ENCODE results near the gene GSS.

The GSS gene

GRCh38 chr20:34952671-34953070 lies 2.9 kb downstream of the GSS start:
- no peak for DNase-seq
- intact Hi-C loops (cut with DNase I): no loop called here

DNA sequence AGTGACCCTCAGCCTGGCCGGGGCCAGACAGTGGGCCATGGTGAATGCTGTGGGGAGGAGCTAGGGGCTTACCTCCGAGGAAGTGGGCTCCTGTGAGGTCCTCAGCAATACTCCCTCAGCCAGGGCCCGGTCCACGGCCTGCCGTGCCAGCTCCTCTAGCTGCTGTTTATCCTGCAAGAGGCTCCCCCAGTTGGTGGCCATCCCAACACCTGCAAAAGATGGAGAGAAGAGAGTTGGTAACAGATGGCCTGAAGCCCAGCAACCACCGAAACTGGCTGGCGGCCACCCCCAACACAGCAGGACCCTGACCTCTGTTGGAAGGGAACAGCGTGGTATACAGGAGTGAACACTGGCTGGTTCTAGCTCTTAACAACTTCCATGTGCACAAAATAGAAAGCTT lies 4.0 kb downstream of the GSS start:
- intact Hi-C loops (cut with DNase I): no loop called here
- DNase-seq: peak in 3 of 10 donors; percentile 19 to 86 (median 80)

GRCh38 chr20:34951252-34951651 lies 4.4 kb downstream of the GSS start:
- intact Hi-C loops (cut with DNase I): no loop called here
- no peak for DNase-seq

DNA sequence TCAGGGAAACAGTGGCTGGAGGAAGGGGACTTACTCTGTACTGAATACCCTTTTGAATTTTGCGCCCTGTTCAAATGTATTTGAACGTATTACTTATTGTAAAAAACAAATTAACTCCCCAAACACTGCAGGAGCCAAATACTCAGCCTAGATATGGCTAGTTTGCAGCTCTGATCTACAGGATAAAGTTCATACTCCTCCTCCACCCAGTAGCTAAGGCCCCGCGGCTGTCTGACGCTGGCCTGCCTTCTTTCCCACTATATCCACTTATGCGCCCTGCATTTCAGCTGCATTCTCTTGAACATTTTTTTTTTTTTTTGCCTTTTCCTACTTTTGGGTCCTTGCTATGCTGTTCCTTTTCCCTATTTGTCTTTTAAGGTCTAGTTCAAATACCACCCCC lies 6.5 kb downstream of the GSS start:
- DNase-seq: no peak
- intact Hi-C loops (cut with DNase I): no loop called here

DNA sequence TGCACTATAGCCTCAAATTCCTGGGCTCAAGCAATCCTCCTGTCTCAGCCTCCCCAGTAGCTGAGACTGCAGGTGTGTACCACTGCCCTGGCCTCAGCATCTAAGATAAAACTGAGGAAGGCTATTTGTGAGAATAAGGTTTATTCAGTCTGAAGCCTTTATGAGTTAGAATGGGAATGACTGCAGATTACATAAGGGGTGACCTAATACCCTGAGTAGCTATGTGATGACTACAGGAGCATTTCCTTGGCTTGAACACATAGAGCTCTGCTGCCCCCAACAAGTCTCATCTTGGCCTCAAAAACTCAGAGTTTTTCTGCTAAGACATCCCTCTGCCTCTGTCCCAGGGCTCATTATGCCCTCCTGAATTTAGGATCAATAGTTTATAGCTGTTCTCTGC lies 7.6 kb downstream of the GSS start:
- no peak for DNase-seq
- intact Hi-C loops (cut with DNase I): no loop called here

DNA sequence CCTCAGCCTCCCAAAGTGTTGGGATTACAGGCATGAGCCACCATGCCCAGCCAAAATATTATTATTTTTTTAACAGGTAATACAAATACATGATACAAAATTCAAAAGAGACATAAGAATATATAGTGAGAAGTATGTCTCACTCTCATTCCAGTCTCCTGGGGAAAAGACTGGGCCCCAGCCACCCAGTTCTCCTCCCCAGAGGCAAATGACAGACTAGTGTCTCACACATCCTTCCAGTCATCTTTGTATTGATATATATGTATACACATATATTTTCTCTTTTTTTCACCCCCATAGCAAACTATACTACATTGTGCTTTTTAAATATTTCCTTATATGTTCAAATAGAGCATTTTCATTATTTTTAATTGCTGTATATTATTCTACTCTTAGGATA lies 8.3 kb downstream of the GSS start:
- intact Hi-C loops (cut with DNase I): no loop called here

GRCh38 chr20:34946661-34947060 lies 8.9 kb downstream of the GSS start:
- DNase-seq: no peak
- intact Hi-C loops (cut with DNase I): no loop called here

More for the DNA sequence above, 8.3 kb downstream of the GSS start:
- DNase-seq: no peak

DNA sequence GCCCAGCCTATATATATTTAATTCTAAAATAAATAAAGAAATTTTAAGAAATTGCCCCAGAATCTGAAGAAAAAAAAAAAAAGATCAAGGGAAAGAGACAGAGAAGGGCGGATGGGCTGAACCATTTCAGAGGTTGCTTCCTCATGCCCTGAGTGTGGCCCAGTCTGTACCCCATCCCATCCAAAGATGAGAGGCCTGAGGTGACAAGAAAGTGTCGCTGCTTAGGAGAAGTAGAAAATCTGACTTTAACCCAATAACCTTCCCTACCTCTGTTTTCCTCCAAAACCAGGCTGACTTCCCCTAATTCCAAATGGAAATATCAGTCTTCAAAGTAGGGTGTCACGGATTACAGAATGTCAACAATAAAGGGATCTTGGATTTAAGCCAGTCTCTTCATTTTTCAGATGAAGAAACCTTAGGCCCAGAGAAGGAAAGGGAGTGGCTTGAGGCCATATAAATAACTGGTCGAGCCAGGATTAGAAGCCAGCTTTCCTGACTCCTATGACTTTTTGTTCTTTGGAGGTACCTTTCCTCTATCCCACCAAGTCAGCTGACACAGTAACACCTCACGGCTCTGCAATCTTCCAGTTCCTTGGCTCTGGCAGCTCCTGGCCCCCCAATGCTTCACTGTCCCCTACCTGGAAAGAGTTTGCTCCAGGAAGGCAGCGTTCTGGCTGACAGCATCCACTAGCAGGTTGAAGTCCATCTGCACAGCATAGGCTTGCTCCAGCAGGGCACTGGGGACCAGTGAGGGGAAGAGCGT lies 10.1 kb downstream of the GSS start:
- no peak for DNase-seq

DNA sequence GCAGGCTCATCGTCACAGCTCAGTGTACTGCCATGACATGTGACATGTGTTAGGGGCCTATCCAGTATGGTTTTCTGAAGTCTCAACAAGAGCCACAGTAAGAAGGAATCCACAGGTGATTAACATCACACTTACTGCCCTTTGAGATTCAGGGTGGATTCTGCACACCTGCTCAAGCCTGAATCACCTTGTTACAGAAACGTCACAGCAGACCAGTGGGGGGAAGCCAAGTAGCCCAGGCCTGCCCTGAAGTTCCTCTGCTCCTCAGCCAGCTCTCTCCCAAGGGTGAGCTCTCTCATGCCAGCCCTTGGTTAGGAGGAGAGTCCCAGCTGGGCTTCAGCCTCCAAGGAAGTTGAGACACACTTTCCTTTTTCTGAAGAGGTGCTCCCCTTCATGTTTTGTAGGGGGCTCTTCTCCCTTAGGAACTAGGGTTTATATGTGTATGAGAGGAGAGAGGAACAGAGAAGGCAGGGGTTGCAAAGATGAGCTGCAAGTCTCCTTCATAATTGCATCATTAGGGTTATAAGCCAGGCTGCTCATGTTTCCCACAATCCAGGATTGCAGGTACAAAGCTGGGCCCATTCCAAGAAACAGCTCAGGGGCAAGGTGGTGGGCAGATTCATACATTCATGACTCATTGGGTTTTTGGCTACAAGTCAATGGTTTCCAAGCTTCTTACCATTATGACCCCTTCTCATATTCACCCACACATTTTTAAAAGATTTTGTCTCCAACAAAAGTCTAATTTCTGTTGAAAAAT lies 11.6 kb downstream of the GSS start:
- intact Hi-C loops (cut with DNase I): no loop called here

More for the DNA sequence above, 10.1 kb downstream of the GSS start:
- intact Hi-C loops (cut with DNase I): no loop called here

GRCh38 chr20:34942301-34942700 lies 13.3 kb downstream of the GSS start:
- intact Hi-C loops (cut with DNase I): no loop called here

More for the DNA sequence above, 11.6 kb downstream of the GSS start:
- no peak for DNase-seq

DNA sequence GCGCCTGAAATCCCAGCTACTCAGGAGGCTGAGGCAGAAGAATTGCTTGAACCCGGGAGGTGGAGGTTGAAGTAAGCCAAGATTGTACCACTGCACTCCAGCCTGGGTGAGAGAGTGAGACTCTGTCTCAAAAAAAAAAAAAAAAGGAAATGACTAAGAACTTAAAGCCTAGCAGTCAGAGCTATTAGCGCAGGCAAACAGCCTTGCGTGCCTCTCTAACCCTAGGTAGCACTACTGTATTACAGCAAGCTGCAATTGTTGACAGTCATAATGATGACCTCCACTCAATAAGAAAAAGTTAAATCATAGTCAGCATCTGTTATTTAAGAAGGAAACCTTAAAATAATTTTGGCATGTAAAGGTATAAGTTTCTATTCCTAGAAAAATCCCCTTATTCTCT lies 14.4 kb downstream of the GSS start:
- no peak for DNase-seq
- intact Hi-C loops (cut with DNase I): no loop called here

More at GRCh38 chr20:34942301-34942700, 13.3 kb downstream of the GSS start:
- no peak for DNase-seq

GRCh38 chr20:34940081-34940481 lies 15.5 kb downstream of the GSS start:
- intact Hi-C loops (cut with DNase I): no loop called here
- no peak for DNase-seq

GRCh38 chr20:34938466-34939163 lies 17.0 kb downstream of the GSS start:
- peak in 7 of 10 donors; percentile 17 to 87 (median 27) for DNase-seq
- intact Hi-C loops (cut with DNase I): no loop called here

- intact Hi-C loops (cut with DNase I): no loop called here
- DNase-seq: no peak
These were observed 23.8 kb downstream of the GSS start for GRCh38 chr20:34931771-34932170.

DNA sequence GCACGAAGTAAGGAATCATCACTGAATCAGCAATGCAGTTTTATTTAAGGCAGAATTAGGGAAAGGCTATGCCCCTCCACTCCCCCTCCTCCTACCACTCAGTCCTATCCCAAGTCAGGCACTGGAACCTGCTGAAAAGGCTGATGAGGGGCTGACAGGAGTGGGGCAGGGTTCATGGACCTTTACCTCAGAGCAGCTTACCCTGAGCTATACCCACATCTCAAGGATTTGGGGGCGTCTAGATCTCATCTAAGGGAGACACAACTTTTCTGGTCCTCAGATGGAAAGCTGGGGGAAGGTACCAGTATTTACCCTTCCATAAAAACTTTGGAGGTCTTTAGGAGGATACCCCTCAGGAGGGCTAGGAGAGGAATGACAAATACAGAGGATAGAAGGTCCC lies 27.2 kb downstream of the GSS start:
- no peak for DNase-seq
- intact Hi-C loops (cut with DNase I): no loop called here

- DNase-seq: no peak
- intact Hi-C loops (cut with DNase I): no loop called here
These were observed 27.9 kb downstream of the GSS start for GRCh38 chr20:34927736-34928135.

DNA sequence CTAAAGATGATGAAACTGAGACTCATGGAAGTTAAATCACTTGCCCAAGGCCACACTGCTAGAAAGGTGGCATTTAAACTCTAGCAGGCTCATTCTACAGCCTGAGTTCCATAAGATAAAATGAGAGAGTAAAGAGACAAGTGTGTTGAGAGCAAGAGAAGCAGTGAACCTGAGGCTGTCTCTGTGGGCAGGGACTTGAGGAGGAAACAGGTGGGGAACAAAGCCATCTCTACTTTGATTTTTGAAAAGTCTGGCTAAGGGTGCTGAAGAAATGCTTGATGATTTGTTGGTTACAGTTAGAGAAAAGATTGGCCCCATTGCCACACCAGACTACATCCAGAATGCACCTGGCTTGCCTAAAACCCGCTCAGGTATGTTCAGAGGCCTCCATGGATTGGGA lies 29.0 kb downstream of the GSS start:
- no peak for DNase-seq
- intact Hi-C loops (cut with DNase I): no loop called here

GRCh38 chr20:34925981-34926380 lies 29.6 kb downstream of the GSS start:
- no peak for DNase-seq
- intact Hi-C loops (cut with DNase I): no loop called here

DNA sequence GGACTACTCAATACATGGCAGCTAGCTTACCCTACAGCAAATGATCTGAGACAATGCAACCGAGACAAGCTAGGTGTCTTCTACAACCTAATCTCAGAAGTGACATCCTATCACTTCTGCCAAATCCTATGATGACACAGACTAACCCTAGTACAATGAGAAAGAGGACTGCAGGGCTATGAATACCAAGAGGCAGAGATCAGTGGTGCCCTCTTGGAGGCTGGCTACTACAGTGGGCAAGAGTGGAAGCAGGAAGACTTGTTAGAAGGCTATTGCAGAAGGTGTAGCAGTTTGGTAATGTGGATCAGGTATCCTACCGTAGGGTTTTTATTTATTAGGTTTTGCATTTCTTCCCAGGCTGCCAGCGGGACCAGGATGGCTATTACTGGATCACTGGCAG lies 30.3 kb downstream of the GSS start:
- intact Hi-C loops (cut with DNase I): no loop called here
- DNase-seq: no peak

- no peak for DNase-seq
- intact Hi-C loops (cut with DNase I): no loop called here
These were observed 32.2 kb downstream of the GSS start for GRCh38 chr20:34923414-34923813.

GRCh38 chr20:34922654-34923381 lies 32.8 kb downstream of the GSS start:
- intact Hi-C loops (cut with DNase I): no loop called here
- DNase-seq: no peak

All from posterior cingulate gyrus (tissue), 11 donors.